ENCODE data around the gene MACF1. TPM values are rescaled to one million over a fixed set of nuclear protein-coding genes. Genes with fewer than 3 reads are reported as not detected.

Gene MACF1
- total and polyA plus RNA-seq, 10 donors = 50.8 to 641 (median 414) TPM

DNA sequence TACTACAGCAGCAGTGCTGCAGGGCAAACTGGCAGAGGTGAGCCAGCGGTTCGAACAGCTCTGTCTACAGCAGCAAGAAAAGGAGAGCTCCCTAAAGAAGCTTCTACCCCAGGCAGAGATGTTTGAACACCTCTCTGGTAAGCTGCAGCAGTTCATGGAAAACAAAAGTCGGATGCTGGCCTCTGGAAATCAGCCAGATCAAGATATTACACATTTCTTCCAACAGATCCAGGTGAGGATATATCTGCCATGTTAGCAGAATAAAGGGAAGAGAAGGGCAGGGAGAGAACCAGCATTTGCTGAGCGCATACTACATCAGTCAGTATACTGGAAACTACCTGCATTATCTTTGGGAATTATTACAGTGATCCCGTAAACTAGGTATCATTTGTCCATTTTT lies 157.0 kb downstream of the MACF1 start:
- TF ChIP-seq POLR2AphosphoS5 (IDR thresholded peaks at IDR 0.05) (no peak), POLR2A (IDR thresholded peaks at IDR 0.05) (no peak)
- TF ChIP-seq, protein P1, sequence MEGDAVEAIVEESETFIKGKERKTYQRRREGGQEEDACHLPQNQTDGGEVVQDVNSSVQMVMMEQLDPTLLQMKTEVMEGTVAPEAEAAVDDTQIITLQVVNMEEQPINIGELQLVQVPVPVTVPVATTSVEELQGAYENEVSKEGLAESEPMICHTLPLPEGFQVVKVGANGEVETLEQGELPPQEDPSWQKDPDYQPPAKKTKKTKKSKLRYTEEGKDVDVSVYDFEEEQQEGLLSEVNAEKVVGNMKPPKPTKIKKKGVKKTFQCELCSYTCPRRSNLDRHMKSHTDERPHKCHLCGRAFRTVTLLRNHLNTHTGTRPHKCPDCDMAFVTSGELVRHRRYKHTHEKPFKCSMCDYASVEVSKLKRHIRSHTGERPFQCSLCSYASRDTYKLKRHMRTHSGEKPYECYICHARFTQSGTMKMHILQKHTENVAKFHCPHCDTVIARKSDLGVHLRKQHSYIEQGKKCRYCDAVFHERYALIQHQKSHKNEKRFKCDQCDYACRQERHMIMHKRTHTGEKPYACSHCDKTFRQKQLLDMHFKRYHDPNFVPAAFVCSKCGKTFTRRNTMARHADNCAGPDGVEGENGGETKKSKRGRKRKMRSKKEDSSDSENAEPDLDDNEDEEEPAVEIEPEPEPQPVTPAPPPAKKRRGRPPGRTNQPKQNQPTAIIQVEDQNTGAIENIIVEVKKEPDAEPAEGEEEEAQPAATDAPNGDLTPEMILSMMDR (IDR thresholded peaks at IDR 0.05 in 8 of 11, conservative IDR thresholded peaks at IDR 0.05 in 3 of 11) = no peak
- Histone ChIP-seq H3K27ac (peak overlapping the region in 1 of 8 donors; percentile 0), H3K27me3 (replicated peaks in 1 of 7) (no peaks in the 10 kb centered on the region), H3K9me3 (no peaks in the 10 kb centered on the region), H3K4me3 (no peak overlapping the region), H3K36me3 (peaks cover 5 to 100% (median 84%) of the 10 kb centered on the region in 6 donors), H3K4me1 (peaks cover 0 to 11% (median 0%) of the 10 kb centered on the region in 6 donors)
- intact Hi-C loops (cut with DNase I; ENCODE audit: low total_unique reads) = no loop called here
- DNase-seq = no peak
- WGBS, 5 donors = 89 to 96% (median 90%) methylated on average over 5 of the region's 5 CpGs

DNA sequence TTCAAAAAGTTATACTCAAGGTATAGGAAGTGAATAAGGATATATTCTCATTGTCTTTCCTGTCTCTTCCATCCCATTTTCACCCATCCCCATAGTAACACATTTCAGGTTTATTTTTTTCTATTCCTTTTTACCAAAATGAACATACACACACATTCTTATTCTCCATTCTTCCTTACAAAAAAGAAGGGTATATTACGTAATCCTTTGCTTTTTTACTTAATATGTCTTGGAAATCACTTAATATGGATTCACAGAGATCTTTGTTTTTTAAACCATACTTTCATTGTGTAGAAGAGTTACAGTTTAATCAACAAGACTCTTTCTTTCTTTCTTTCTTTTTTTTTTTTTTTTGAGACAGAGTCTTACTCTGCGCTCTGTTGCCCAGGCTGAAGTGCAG lies 158.8 kb downstream of the MACF1 start:
- Histone ChIP-seq H3K27ac (no peak overlapping the region), H3K4me1 (peaks cover 0 to 11% (median 0%) of the 10 kb centered on the region in 6 donors), H3K4me3 (no peak overlapping the region), H3K27me3 (replicated peaks in 1 of 7) (no peaks in the 10 kb centered on the region), H3K9me3 (no peaks in the 10 kb centered on the region), H3K36me3 (peaks cover 0 to 100% (median 77%) of the 10 kb centered on the region in 6 donors)
- DNase-seq = no peak
- 94 to 99% (median 97%) methylated on average over 2 of the region's 2 CpGs for whole genome bisulfite sequencing, 5 donors
- intact Hi-C loops (cut with DNase I; ENCODE audit: low total_unique reads) = no loop called here
- no peak for TF ChIP-seq POLR2AphosphoS5 (IDR thresholded peaks at IDR 0.05)
- TF ChIP-seq, protein P1 (IDR thresholded peaks at IDR 0.05 in 8 of 11, conservative IDR thresholded peaks at IDR 0.05 in 3 of 11) = no peak
- no peak for TF ChIP-seq POLR2A (IDR thresholded peaks at IDR 0.05)

DNA sequence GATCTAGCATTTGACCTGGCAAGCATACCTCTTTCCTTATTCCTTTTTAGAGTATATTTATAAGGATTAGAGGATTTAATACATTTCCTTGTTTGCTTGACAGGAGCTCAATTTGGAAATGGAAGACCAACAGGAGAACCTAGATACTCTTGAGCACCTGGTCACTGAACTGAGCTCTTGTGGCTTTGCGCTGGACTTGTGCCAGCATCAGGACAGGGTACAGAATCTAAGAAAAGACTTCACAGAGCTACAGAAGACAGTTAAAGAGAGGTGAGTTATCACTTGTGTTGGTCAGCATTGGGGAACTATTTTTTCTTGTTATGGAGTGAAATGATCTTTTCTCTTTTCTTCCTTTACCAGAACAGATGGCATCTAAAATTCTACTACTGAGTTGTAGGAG lies 163.6 kb downstream of the MACF1 start:
- H3K27ac ChIP-seq = no peak overlapping the region
- 93 to 100% (median 96%) methylated on average over 1 of the region's 1 CpG for WGBS, 5 donors
- no peaks in the 10 kb centered on the region for H3K27me3 ChIP-seq (replicated peaks in 1 of 7)
- DNase-seq = no peak
- intact Hi-C loops (cut with DNase I; ENCODE audit: low total_unique reads) = no loop called here
- peaks cover 0 to 8% (median 0%) of the 10 kb centered on the region in 6 donors for H3K4me1 ChIP-seq
- no peak overlapping the region for H3K4me3 ChIP-seq
- H3K36me3 ChIP-seq = peaks cover 3 to 100% (median 80%) of the 10 kb centered on the region in 6 donors
- H3K9me3 ChIP-seq = no peaks in the 10 kb centered on the region
- no peak for TF ChIP-seq POLR2A (IDR thresholded peaks at IDR 0.05)
- no peak for TF ChIP-seq POLR2AphosphoS5 (IDR thresholded peaks at IDR 0.05)
- TF ChIP-seq, protein P1 (IDR thresholded peaks at IDR 0.05 in 8 of 11, conservative IDR thresholded peaks at IDR 0.05 in 3 of 11) = no peak

DNA sequence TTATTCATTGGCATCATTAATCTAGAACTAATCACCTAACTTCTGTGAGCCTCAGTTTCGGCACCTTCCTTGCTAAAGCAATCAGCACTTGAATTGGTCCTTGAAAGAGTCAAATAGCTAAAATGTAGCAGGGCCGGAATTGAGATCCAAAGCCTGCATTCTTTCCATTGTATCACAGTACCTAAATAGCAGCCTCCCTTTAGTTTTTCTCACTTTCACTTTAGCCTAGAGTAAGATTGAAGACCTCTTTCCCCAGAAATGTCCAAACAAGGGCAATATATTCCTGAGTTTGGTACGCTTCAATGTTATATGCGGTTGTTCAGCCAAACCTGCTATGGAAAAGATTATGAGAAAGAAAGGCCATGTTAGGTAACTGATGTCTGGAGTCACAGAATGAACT lies 165.1 kb downstream of the MACF1 start:
- no peak overlapping the region for H3K4me3 ChIP-seq
- peaks cover 0 to 8% (median 0%) of the 10 kb centered on the region in 6 donors for H3K4me1 ChIP-seq
- WGBS, 5 donors = 77 to 90% (median 85%) methylated on average over 4 of the region's 4 CpGs
- H3K27me3 ChIP-seq (replicated peaks in 1 of 7) = no peaks in the 10 kb centered on the region
- intact Hi-C loops (cut with DNase I; ENCODE audit: low total_unique reads) = no loop called here
- no peak for DNase-seq
- peaks cover 3 to 100% (median 85%) of the 10 kb centered on the region in 6 donors for H3K36me3 ChIP-seq
- TF ChIP-seq POLR2A (IDR thresholded peaks at IDR 0.05) (no peak), POLR2AphosphoS5 (IDR thresholded peaks at IDR 0.05) (no peak)
- TF ChIP-seq, protein P1 (IDR thresholded peaks at IDR 0.05 in 8 of 11, conservative IDR thresholded peaks at IDR 0.05 in 3 of 11) = no peak
- peak overlapping the region in 5 of 8 donors; percentile 12 to 50 (median 43) for H3K27ac ChIP-seq
- no peaks in the 10 kb centered on the region for H3K9me3 ChIP-seq

Data from spleen (tissue), 11 donors.